Erythroblast (primary cell): ENCODE measurements around the gene RAB13.
"Not testable (repeated sequence)": the region's sequence is repeated elsewhere in the genome, so short reads cannot be mapped to it uniquely, and the experiment has no call there.

ENCODE experiments used
- DNase-seq, 2 experiments: peaks; one replicate each; lab custom pipeline; 2025; lab: John Stamatoyannopoulos, UW
- GATA1 ChIP-seq: IDR thresholded peaks from 2 replicates; pipeline ENCODE4 v1.6.1; 2011; ENCODE audit warnings: low read depth, mild to moderate bottlenecking, control low read depth, low read length, moderate library complexity
- POLR2A ChIP-seq: IDR thresholded peaks from 2 replicates; pipeline ENCODE4 v1.6.1; 2011; ENCODE audit warnings: mild to moderate bottlenecking, low read length

RAB13 gene

GRCh38 chr1:153985941-153986761, at the start of gene RAB13:
Gene RAB13 (minus strand): TSS chr1:153986339. CDS start chr1:153986236, 103 bp downstream.
- DNase-seq, result peak; percentile 70 to 78
- no peak for TF ChIP-seq POLR2A
- no peak for TF ChIP-seq GATA1

GRCh38 chr1:154033697-154034096, 47.6 kb upstream of the RAB13 start:
- DNase-seq, result not testable (repeated sequence)

GRCh38 chr1:154019940-154020339, 33.8 kb upstream of the RAB13 start:
- DNase-seq, result no peak
- no peak for TF ChIP-seq POLR2A
- no peak for TF ChIP-seq GATA1

- no peak for DNase-seq
- TF ChIP-seq POLR2A, result no peak
- TF ChIP-seq GATA1, result no peak
Measured at GRCh38 chr1:154019269-154019668, 33.1 kb upstream of the RAB13 start.

GRCh38 chr1:154014154-154014907, 28.2 kb upstream of the RAB13 start:
- TF ChIP-seq POLR2A (no peak), GATA1 (no peak)
- no peak for DNase-seq

GRCh38 chr1:154012543-154012942, 26.4 kb upstream of the RAB13 start:
- DNase-seq, result not testable (repeated sequence)

GRCh38 chr1:154012129-154012528, 26.0 kb upstream of the RAB13 start:
- TF ChIP-seq POLR2A (no peak), GATA1 (no peak)
- no peak for DNase-seq

GRCh38 chr1:154006136-154006535, 20.0 kb upstream of the RAB13 start:
- DNase-seq, result no peak
- TF ChIP-seq POLR2A (no peak), GATA1 (no peak)

GRCh38 chr1:154000420-154000819, 14.3 kb upstream of the RAB13 start:
- TF ChIP-seq GATA1, result no peak
- TF ChIP-seq POLR2A, result no peak
- DNase-seq, result no peak

- not testable (repeated sequence) for DNase-seq
Measured at GRCh38 chr1:153996882-153997281, 10.7 kb upstream of the RAB13 start.

- no peak for TF ChIP-seq POLR2A
- no peak for DNase-seq
Measured at GRCh38 chr1:153995640-153996039, 9.5 kb upstream of the RAB13 start.

GRCh38 chr1:153995202-153995601, 9.1 kb upstream of the RAB13 start:
- TF ChIP-seq POLR2A (no peak), GATA1 (no peak)
- DNase-seq, result no peak

GRCh38 chr1:153991806-153992205, 5.7 kb upstream of the RAB13 start:
- no peak for TF ChIP-seq POLR2A
- no peak for TF ChIP-seq GATA1
- no peak for DNase-seq

GRCh38 chr1:153991151-153991630, 5.1 kb upstream of the RAB13 start:
- TF ChIP-seq GATA1 (no peak), POLR2A (no peak)
- DNase-seq, result no peak

- peak; percentile 98 for DNase-seq
- TF ChIP-seq POLR2A (peak; percentile 100), GATA1 (no peak)
Measured at GRCh38 chr1:153990468-153991150, 4.5 kb upstream of the RAB13 start, which contains the start of gene RPS27. Gene RPS27 (plus strand): TSS chr1:153990762. CDS start chr1:153990797, 35 bp downstream.
